UCSD-AML1 (cell line): Measurements from ENCODE around the gene GOPC.
"Not testable (repeated sequence)": the region's sequence is repeated elsewhere in the genome, so short reads cannot be mapped to it uniquely, and the experiment has no call there.

Experiments
- DNase-seq: peaks from one replicate; lab custom pipeline; 2025; ENCODE audit not compliant: unreplicated experiment; lab: John Stamatoyannopoulos, UW

The GOPC gene

DNA sequence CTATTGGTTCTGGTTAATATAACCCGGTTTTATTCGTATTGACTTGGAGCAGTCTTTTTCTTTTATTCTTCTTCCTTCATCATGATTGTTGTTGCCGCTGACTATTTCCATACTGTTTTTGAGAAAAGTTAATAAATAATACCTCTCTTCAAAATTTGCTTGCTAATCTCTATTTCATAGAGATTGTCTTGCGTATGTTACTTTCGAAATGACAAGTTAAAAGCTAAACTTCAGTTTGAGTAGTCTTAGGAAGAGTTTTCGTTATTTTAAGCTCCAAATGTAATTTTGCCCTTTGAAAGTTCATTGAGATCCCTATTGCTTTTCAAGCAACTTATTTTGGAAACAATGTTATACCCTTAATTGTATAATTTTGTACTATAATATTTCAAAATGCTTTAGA is 83.4 kb downstream of the GOPC start:
- DNase-seq = no peak

DNA sequence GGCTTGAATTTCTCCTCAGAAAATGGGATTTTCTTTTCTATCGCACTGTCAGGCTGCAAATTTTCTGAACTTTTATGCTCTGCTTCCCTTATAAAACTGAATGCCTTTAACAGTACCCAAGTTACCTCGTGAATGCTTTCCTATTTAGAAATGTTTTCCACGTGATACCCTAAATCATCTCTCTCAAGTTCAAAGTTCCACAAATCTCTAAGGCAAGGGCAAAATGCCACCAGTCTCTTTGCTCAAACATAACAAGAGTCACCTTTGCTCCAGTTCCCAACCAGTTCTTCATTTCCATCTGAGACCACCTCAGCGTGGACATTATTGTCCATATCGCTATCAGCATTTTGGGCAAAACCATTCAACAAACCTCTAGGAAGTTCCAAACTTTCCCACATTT is 84.3 kb downstream of the GOPC start:
- DNase-seq = not testable (repeated sequence)

GRCh38 chr6:117515326-117515725 is 87.0 kb downstream of the GOPC start:
- DNase-seq = no peak

DNA sequence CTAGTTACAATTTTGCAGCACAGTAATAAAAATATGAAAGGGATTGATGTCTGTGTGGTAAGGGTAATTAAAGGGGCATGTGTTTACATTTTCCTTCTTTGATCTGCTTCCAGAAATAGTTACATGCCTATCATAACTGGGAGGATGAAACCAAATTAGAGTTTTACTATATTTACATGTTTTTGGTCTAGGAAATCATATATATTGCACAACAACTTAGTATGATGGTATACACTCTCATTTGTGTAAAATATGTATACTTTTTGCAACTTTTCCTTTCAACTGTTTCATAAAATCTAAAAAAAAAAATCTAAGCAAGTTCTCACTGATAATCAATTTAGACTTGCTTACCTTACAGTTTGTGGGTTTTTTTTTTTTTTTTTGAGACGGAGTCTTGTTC is 87.7 kb downstream of the GOPC start:
- DNase-seq = no peak

DNA sequence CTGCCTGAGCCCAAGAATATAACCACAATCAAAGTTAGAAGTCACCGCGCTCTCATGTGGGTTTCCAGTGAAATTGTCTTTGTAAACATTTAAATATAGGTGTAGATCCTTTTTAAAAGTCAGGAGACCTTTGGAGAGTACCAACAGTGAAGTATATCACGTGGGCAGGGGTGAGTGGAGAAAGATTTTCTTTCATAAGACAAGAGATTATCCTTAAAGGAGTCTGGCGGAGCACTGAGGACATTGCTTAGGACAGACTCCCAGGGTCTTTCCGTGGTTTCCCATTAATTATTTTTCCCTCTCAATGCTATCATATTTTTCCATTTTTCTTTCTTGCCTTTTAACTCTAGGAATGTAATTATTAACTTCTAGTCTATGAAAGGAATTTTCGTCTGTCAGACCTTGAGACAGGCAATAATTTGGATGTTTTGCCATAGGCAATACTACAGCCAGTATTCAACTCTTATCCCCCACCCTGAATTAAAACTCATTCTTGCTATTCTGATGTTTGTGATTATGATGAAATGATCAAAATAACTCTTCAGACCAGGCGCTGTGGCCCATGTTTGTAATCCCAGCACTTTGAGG is 88.4 kb downstream of the GOPC start:
- DNase-seq = no peak

DNA sequence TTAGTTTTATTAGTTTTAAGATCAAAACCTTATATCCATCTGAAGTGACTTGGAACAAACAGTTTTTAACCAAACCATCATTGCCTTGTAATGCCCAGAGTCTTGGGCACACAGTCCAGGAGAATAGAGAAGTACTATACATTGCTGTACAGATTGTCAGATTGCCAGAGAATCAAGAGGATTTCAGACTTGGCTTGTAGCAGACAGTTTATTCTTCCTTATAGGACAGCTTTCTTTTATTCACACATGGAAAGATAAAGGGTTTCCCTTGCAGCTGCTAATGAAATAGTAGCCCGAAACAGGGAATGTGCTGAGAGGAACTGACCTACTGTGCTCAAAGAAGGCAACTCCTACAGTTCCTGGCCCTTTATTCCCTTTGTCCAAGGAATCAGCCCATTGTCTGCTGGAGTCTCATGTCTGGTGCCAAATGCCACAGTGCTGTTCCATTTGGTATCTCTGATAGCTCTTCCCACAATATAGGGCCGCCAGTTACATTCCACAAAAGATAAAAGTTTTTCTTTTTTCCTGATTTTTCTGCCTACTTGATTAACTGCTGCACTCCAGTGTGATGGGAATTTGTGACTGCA is 89.2 kb downstream of the GOPC start:
- DNase-seq = no peak

DNA sequence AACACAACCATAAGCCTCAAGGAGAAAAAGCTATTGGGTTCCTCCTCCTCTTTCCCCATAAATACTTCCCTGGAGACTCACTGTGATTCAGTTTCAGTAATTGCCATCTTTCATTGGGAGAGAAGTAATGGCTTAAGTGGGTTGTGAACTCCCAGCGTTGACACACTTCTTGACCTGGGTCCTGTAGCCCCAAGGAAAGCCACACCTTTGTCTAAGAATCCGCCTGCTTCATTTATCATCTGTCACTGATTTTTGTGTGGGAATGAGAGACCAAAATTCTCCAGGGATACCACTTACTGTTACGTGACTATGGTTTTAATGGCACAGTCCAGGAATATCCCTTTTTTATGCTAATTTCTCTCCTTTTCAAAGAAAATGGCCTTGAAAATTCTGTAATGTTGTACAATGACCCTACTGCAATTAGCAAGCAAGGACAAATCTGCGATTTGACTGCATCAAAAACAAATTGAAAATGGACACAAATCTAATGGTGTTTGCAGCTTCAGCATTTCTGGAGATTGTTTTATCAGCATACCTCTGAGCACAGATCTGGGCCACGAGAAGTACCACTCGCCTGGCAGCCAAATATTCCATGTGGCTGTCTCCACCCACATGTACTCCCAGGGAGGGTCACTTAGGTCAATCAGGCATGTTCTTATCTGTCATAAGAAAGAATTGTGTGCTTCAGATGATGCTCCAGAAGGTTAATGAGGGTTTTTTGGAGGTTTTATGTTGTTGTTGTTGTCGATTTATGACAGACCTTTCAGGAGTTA is 90.1 kb downstream of the GOPC start:
- no peak for DNase-seq
